Dendritic cell treated with granulocyte-macrophage colony-stimulating factor and Interleukin-4, amounts not matched to agents 40 ng/mL and 50 ng/mL, for 4 days (primary cell): ENCODE data around the gene DSG3.

ENCODE experiments used
- H3K27ac Mint-ChIP-seq: one replicate; pipeline ENCODE4 v1.8.0; 2022; ENCODE audit warnings: mild to moderate bottlenecking, mixed read lengths
- H3K27me3 Mint-ChIP-seq: one replicate; pipeline ENCODE4 v1.8.0; 2022; ENCODE audit warnings: mild to moderate bottlenecking, mixed read lengths
- H3K36me3 Mint-ChIP-seq: one replicate; pipeline ENCODE4 v1.8.0; 2022; ENCODE audit warnings: low read depth, mixed read lengths
- H3K4me1 Mint-ChIP-seq: one replicate; pipeline ENCODE4 v1.8.0; 2022; ENCODE audit warnings: low read depth, mixed read lengths
- H3K4me3 Mint-ChIP-seq: one replicate; pipeline ENCODE4 v1.8.0; 2022; ENCODE audit warnings: mild to moderate bottlenecking, moderate library complexity, mixed read lengths
- H3K9me3 Mint-ChIP-seq: one replicate; pipeline ENCODE4 v1.8.0; 2022; ENCODE audit warnings: mixed read lengths
- intact Hi-C: fragments of 100-400 bp; cut with micrococcal nuclease; formaldehyde crosslinking; loops from one replicate; pipeline ENCODE4 v1.15.0; 2022

DSG3 gene

GRCh38 chr18:31420524-31420923, 27.0 kb upstream of the DSG3 start:
- intact Hi-C loops, result no loop called here
- Mint-ChIP-seq H3K36me3 (no peaks in the 10 kb centered on the region), H3K27ac (no peak overlapping the region), H3K9me3 (no peaks in the 10 kb centered on the region), H3K27me3 (no peaks in the 10 kb centered on the region), H3K4me3 (no peak overlapping the region), H3K4me1 (no peaks in the 10 kb centered on the region)

- Mint-ChIP-seq H3K27ac (no peak overlapping the region), H3K36me3 (no peaks in the 10 kb centered on the region), H3K27me3 (no peaks in the 10 kb centered on the region), H3K4me1 (no peaks in the 10 kb centered on the region), H3K4me3 (no peak overlapping the region), H3K9me3 (no peaks in the 10 kb centered on the region)
- intact Hi-C loops, result no loop called here
Observed at GRCh38 chr18:31424383-31424988, 23.1 kb upstream of the DSG3 start.

- no peaks in the 10 kb centered on the region for H3K9me3 Mint-ChIP-seq
- no peaks in the 10 kb centered on the region for H3K4me1 Mint-ChIP-seq
- H3K4me3 Mint-ChIP-seq, result no peak overlapping the region
- no peaks in the 10 kb centered on the region for H3K36me3 Mint-ChIP-seq
- no peak overlapping the region for H3K27ac Mint-ChIP-seq
- intact Hi-C loops, result no loop called here
- no peaks in the 10 kb centered on the region for H3K27me3 Mint-ChIP-seq
Observed at GRCh38 chr18:31426021-31426420, 21.5 kb upstream of the DSG3 start.

GRCh38 chr18:31426871-31427406, 20.6 kb upstream of the DSG3 start:
- Mint-ChIP-seq H3K4me1 (no peaks in the 10 kb centered on the region), H3K27me3 (no peaks in the 10 kb centered on the region), H3K36me3 (no peaks in the 10 kb centered on the region), H3K27ac (no peak overlapping the region), H3K4me3 (no peak overlapping the region), H3K9me3 (no peaks in the 10 kb centered on the region)
- intact Hi-C loops, result no loop called here

- no peaks in the 10 kb centered on the region for H3K4me1 Mint-ChIP-seq
- no peaks in the 10 kb centered on the region for H3K9me3 Mint-ChIP-seq
- H3K4me3 Mint-ChIP-seq, result no peak overlapping the region
Observed at GRCh38 chr18:31428211-31428610, 19.3 kb upstream of the DSG3 start.

GRCh38 chr18:31429623-31430022, 17.9 kb upstream of the DSG3 start:
- Mint-ChIP-seq H3K27me3 (no peaks in the 10 kb centered on the region), H3K27ac (no peak overlapping the region), H3K4me1 (no peaks in the 10 kb centered on the region), H3K4me3 (no peak overlapping the region), H3K36me3 (no peaks in the 10 kb centered on the region), H3K9me3 (no peaks in the 10 kb centered on the region)
- intact Hi-C loops, result no loop called here

More at GRCh38 chr18:31428211-31428610, 19.3 kb upstream of the DSG3 start:
- Mint-ChIP-seq H3K27me3 (no peaks in the 10 kb centered on the region), H3K27ac (no peak overlapping the region), H3K36me3 (no peaks in the 10 kb centered on the region)
- intact Hi-C loops, result no loop called here

- Mint-ChIP-seq H3K4me1 (no peaks in the 10 kb centered on the region), H3K27ac (no peak overlapping the region), H3K9me3 (no peaks in the 10 kb centered on the region), H3K27me3 (no peaks in the 10 kb centered on the region), H3K4me3 (no peak overlapping the region), H3K36me3 (no peaks in the 10 kb centered on the region)
- intact Hi-C loops, result no loop called here
Observed at GRCh38 chr18:31430072-31430471, 17.5 kb upstream of the DSG3 start.

GRCh38 chr18:31430554-31430953, 17.0 kb upstream of the DSG3 start:
- intact Hi-C loops, result no loop called here
- Mint-ChIP-seq H3K9me3 (no peaks in the 10 kb centered on the region), H3K4me1 (no peaks in the 10 kb centered on the region)

GRCh38 chr18:31432316-31432715, 15.2 kb upstream of the DSG3 start:
- H3K27me3 Mint-ChIP-seq, result no peaks in the 10 kb centered on the region
- no peak overlapping the region for H3K27ac Mint-ChIP-seq
- H3K4me3 Mint-ChIP-seq, result no peak overlapping the region
- intact Hi-C loops, result no loop called here
- H3K36me3 Mint-ChIP-seq, result no peaks in the 10 kb centered on the region
- no peaks in the 10 kb centered on the region for H3K4me1 Mint-ChIP-seq
- no peaks in the 10 kb centered on the region for H3K9me3 Mint-ChIP-seq

More at GRCh38 chr18:31430554-31430953, 17.0 kb upstream of the DSG3 start:
- no peaks in the 10 kb centered on the region for H3K27me3 Mint-ChIP-seq
- H3K4me3 Mint-ChIP-seq, result no peak overlapping the region
- H3K27ac Mint-ChIP-seq, result no peak overlapping the region
- H3K36me3 Mint-ChIP-seq, result no peaks in the 10 kb centered on the region

GRCh38 chr18:31436825-31437224, 10.7 kb upstream of the DSG3 start:
- Mint-ChIP-seq H3K4me1 (no peaks in the 10 kb centered on the region), H3K36me3 (no peaks in the 10 kb centered on the region), H3K27me3 (no peaks in the 10 kb centered on the region), H3K4me3 (no peak overlapping the region), H3K9me3 (no peaks in the 10 kb centered on the region), H3K27ac (no peak overlapping the region)
- intact Hi-C loops, result no loop called here

GRCh38 chr18:31438402-31438801, 9.1 kb upstream of the DSG3 start:
- Mint-ChIP-seq H3K27ac (no peak overlapping the region), H3K4me1 (peaks cover 8% of the 10 kb centered on the region), H3K9me3 (no peaks in the 10 kb centered on the region), H3K27me3 (no peaks in the 10 kb centered on the region), H3K36me3 (no peaks in the 10 kb centered on the region), H3K4me3 (no peak overlapping the region)
- intact Hi-C loops, result no loop called here

GRCh38 chr18:31439807-31440325, 7.7 kb upstream of the DSG3 start:
- Mint-ChIP-seq H3K4me1 (peaks cover 8% of the 10 kb centered on the region), H3K4me3 (no peak overlapping the region), H3K27ac (no peak overlapping the region), H3K9me3 (no peaks in the 10 kb centered on the region), H3K36me3 (no peaks in the 10 kb centered on the region), H3K27me3 (no peaks in the 10 kb centered on the region)
- intact Hi-C loops, result no loop called here

GRCh38 chr18:31440787-31441186, 6.8 kb upstream of the DSG3 start:
- Mint-ChIP-seq H3K4me3 (no peak overlapping the region), H3K27me3 (no peaks in the 10 kb centered on the region), H3K36me3 (no peaks in the 10 kb centered on the region), H3K9me3 (no peaks in the 10 kb centered on the region), H3K4me1 (peaks cover 8% of the 10 kb centered on the region), H3K27ac (no peak overlapping the region)
- intact Hi-C loops, result no loop called here

GRCh38 chr18:31441493-31441892, 6.0 kb upstream of the DSG3 start:
- Mint-ChIP-seq H3K27me3 (no peaks in the 10 kb centered on the region), H3K27ac (no peak overlapping the region), H3K36me3 (no peaks in the 10 kb centered on the region), H3K4me3 (no peak overlapping the region), H3K9me3 (no peaks in the 10 kb centered on the region), H3K4me1 (peaks cover 8% of the 10 kb centered on the region)
- intact Hi-C loops, result no loop called here

- Mint-ChIP-seq H3K27me3 (no peaks in the 10 kb centered on the region), H3K36me3 (no peaks in the 10 kb centered on the region), H3K27ac (no peak overlapping the region), H3K4me1 (peaks cover 8% of the 10 kb centered on the region), H3K9me3 (no peaks in the 10 kb centered on the region), H3K4me3 (no peak overlapping the region)
- intact Hi-C loops, result no loop called here
Observed at GRCh38 chr18:31444142-31444541, 3.4 kb upstream of the DSG3 start.
